ENCODE measurements around the gene DYNC2LI1. TPM values are rescaled to one million over a fixed set of nuclear protein-coding genes. Genes with fewer than 3 reads are reported as not detected.

The DYNC2LI1 gene
- total RNA-seq, 1 donor from 2014 or later = 15.3 TPM

- FAIRE-seq (no peak), DNase-seq (ENCODE audit: low read depth) (peak; percentile 6)
- no peaks in the 10 kb centered on the region for H3K36me3 Mint-ChIP-seq (ENCODE audit: low read depth, unreplicated experiment)
- no peaks in the 10 kb centered on the region for H3K9me3 ChIP-seq (ENCODE audit: insufficient read depth, low read depth, low read length)
- no peak overlapping the region for H3K9ac ChIP-seq (ENCODE audit: low read length)
- H3K4me3 ChIP-seq (ENCODE audit: insufficient read depth, low read depth, low read length) = no peak overlapping the region
- no peaks in the 10 kb centered on the region for H3K36me3 ChIP-seq (ENCODE audit: insufficient read depth, low read length)
- peak overlapping the region; percentile 80 for H3K4me2 ChIP-seq (ENCODE audit: low read length)
- H2AFZ ChIP-seq (ENCODE audit: low read depth, low read length) = no peak overlapping the region
- no peak overlapping the region for H3K27ac ChIP-seq (ENCODE audit: low read depth, low read length)
- no peak for TF ChIP-seq CTCF (IDR thresholded peaks at IDR 0.05; ENCODE audit: insufficient read depth, low read depth, low read length)
- TF ChIP-seq EZH2 (IDR thresholded peaks at IDR 0.05; ENCODE audit: insufficient read depth, low read length) = no peak
- H3K4me3 Mint-ChIP-seq (ENCODE audit: unreplicated experiment) = no peak overlapping the region
- no peaks in the 10 kb centered on the region for H3K79me2 ChIP-seq (ENCODE audit: insufficient read depth, low read length)
- no peak overlapping the region for H3K27ac Mint-ChIP-seq (ENCODE audit: unreplicated experiment)
- H4K20me1 ChIP-seq (ENCODE audit: insufficient read depth, low read length) = no peaks in the 10 kb centered on the region
- H3K4me1 ChIP-seq (ENCODE audit: insufficient read depth, low read length) = no peaks in the 10 kb centered on the region
- peaks cover 21% of the 10 kb centered on the region for H3K27me3 Mint-ChIP-seq (ENCODE audit: low read depth, unreplicated experiment)
- H3K4me1 Mint-ChIP-seq (ENCODE audit: low read depth, unreplicated experiment) = no peaks in the 10 kb centered on the region
- H3K27me3 ChIP-seq (ENCODE audit: insufficient read depth, low read length) = peaks cover 22% of the 10 kb centered on the region
- peaks cover 2% of the 10 kb centered on the region for H3K9me3 Mint-ChIP-seq (ENCODE audit: unreplicated experiment)
These were observed 58.6 kb downstream of the DYNC2LI1 start for GRCh38 chr2:43832457-43832856.

GRCh38 chr2:43837033-43837432, 63.2 kb downstream of the DYNC2LI1 start:
- Mint-ChIP-seq H3K27ac (ENCODE audit: unreplicated experiment) (no peak overlapping the region), H3K9me3 (ENCODE audit: unreplicated experiment) (no peaks in the 10 kb centered on the region), H3K36me3 (ENCODE audit: low read depth, unreplicated experiment) (no peaks in the 10 kb centered on the region), H3K27me3 (ENCODE audit: low read depth, unreplicated experiment) (peaks cover 8% of the 10 kb centered on the region), H3K4me3 (ENCODE audit: unreplicated experiment) (no peak overlapping the region), H3K4me1 (ENCODE audit: low read depth, unreplicated experiment) (no peaks in the 10 kb centered on the region)
- no peaks in the 10 kb centered on the region for H4K20me1 ChIP-seq (ENCODE audit: insufficient read depth, low read length)
- peaks cover 2% of the 10 kb centered on the region for H3K27me3 ChIP-seq (ENCODE audit: insufficient read depth, low read length)
- no peaks in the 10 kb centered on the region for H3K79me2 ChIP-seq (ENCODE audit: insufficient read depth, low read length)
- H3K4me3 ChIP-seq (ENCODE audit: insufficient read depth, low read depth, low read length) = no peak overlapping the region
- H3K9ac ChIP-seq (ENCODE audit: low read length) = no peak overlapping the region
- H3K4me1 ChIP-seq (ENCODE audit: insufficient read depth, low read length) = no peaks in the 10 kb centered on the region
- no peak overlapping the region for H2AFZ ChIP-seq (ENCODE audit: low read depth, low read length)
- H3K9me3 ChIP-seq (ENCODE audit: insufficient read depth, low read depth, low read length) = no peaks in the 10 kb centered on the region
- no peak overlapping the region for H3K27ac ChIP-seq (ENCODE audit: low read depth, low read length)
- DNase-seq (ENCODE audit: low read depth) (no peak), FAIRE-seq (no peak)
- H3K4me2 ChIP-seq (ENCODE audit: low read length) = no peak overlapping the region
- no peaks in the 10 kb centered on the region for H3K36me3 ChIP-seq (ENCODE audit: insufficient read depth, low read length)
- TF ChIP-seq EZH2 (IDR thresholded peaks at IDR 0.05; ENCODE audit: insufficient read depth, low read length) = no peak
- TF ChIP-seq CTCF (IDR thresholded peaks at IDR 0.05; ENCODE audit: insufficient read depth, low read depth, low read length) = no peak

- Mint-ChIP-seq H3K27ac (ENCODE audit: unreplicated experiment) (no peak overlapping the region), H3K9me3 (ENCODE audit: unreplicated experiment) (no peaks in the 10 kb centered on the region), H3K36me3 (ENCODE audit: low read depth, unreplicated experiment) (no peaks in the 10 kb centered on the region), H3K27me3 (ENCODE audit: low read depth, unreplicated experiment) (peaks cover 7% of the 10 kb centered on the region), H3K4me1 (ENCODE audit: low read depth, unreplicated experiment) (no peaks in the 10 kb centered on the region), H3K4me3 (ENCODE audit: unreplicated experiment) (no peak overlapping the region)
- DNase-seq (ENCODE audit: low read depth) (no peak), FAIRE-seq (no peak)
- H3K27ac ChIP-seq (ENCODE audit: low read depth, low read length) = no peak overlapping the region
- no peaks in the 10 kb centered on the region for H4K20me1 ChIP-seq (ENCODE audit: insufficient read depth, low read length)
- H2AFZ ChIP-seq (ENCODE audit: low read depth, low read length) = no peak overlapping the region
- TF ChIP-seq EZH2 (IDR thresholded peaks at IDR 0.05; ENCODE audit: insufficient read depth, low read length) = no peak
- TF ChIP-seq CTCF (IDR thresholded peaks at IDR 0.05; ENCODE audit: insufficient read depth, low read depth, low read length) = no peak
- H3K79me2 ChIP-seq (ENCODE audit: insufficient read depth, low read length) = no peaks in the 10 kb centered on the region
- H3K4me2 ChIP-seq (ENCODE audit: low read length) = no peak overlapping the region
- no peaks in the 10 kb centered on the region for H3K4me1 ChIP-seq (ENCODE audit: insufficient read depth, low read length)
- H3K27me3 ChIP-seq (ENCODE audit: insufficient read depth, low read length) = peaks cover 6% of the 10 kb centered on the region
- no peaks in the 10 kb centered on the region for H3K36me3 ChIP-seq (ENCODE audit: insufficient read depth, low read length)
- H3K4me3 ChIP-seq (ENCODE audit: insufficient read depth, low read depth, low read length) = no peak overlapping the region
- no peak overlapping the region for H3K9ac ChIP-seq (ENCODE audit: low read length)
- H3K9me3 ChIP-seq (ENCODE audit: insufficient read depth, low read depth, low read length) = no peaks in the 10 kb centered on the region
These were observed 64.2 kb downstream of the DYNC2LI1 start for GRCh38 chr2:43837831-43838559.
